Heart right ventricle (tissue), 16 donors: ENCODE data around the gene FTO. TPM values are rescaled to one million over a fixed set of nuclear protein-coding genes. Genes with fewer than 3 reads are reported as not detected.
"Not testable (repeated sequence)": the region's sequence is repeated elsewhere in the genome, so short reads cannot be mapped to it uniquely, and the experiment has no call there.

Source experiments
- ATAC-seq, 8 donors: fragments of 200-7000 bp; cut with Tn5 transposase; one replicate each; pipeline ENCODE4 v1.9.1; 2020; ENCODE audit warnings: mild to moderate bottlenecking in 8 of 8, moderate library complexity in 8 of 8, moderate number of reproducible peaks in 1 of 8
- DNase-seq, 2 donors: peaks; one replicate each; pipeline ENCODE4 v3.0.0-alpha.2; 2020
- H3K27ac ChIP-seq, 10 donors: fragments of 200-600 bp; sonication (generic) in 2 of 10; one replicate each; pipeline versions ENCODE4 v1.5.0 to v1.8.0; 2020 to 2022; ENCODE audit warnings: mild to moderate bottlenecking in 3 of 10
- H3K27me3 ChIP-seq, 7 donors: fragments of 200-600 bp; one replicate each; pipeline ENCODE4 v1.8.0; 2021 to 2022; ENCODE audit warnings: mild to moderate bottlenecking in 2 of 7
- H3K36me3 ChIP-seq, 9 donors: fragments of 200-600 bp; sonication (generic) in 1 of 9; one replicate each; pipeline versions ENCODE4 v1.5.0 to v1.8.0; 2020 to 2022; ENCODE audit warnings: mild to moderate bottlenecking in 2 of 9
- H3K4me1 ChIP-seq, 9 donors: fragments of 200-600 bp; sonication (generic) in 1 of 9; one replicate each; pipeline versions ENCODE4 v1.5.0 to v1.8.0; 2020 to 2022; ENCODE audit warnings: mild to moderate bottlenecking in 4 of 9
- H3K4me3 ChIP-seq, 10 donors: fragments of 200-600 bp; sonication (generic) in 2 of 10; one replicate each; pipeline versions ENCODE4 v1.5.0 to v1.8.0; 2020 to 2022; ENCODE audit warnings: mild to moderate bottlenecking in 7 of 10, moderate library complexity in 2 of 10
- H3K9me3 ChIP-seq, 11 donors: fragments of 200-600 bp in 10 of 11; sonication (generic) in 2 of 11; one replicate each; pipeline versions ENCODE4 v1.5.0 to v1.8.0; 2013 to 2022; ENCODE audit warnings: mild to moderate bottlenecking in 2 of 11, control low read depth in 1 of 11, moderate library complexity in 1 of 11
- WGBS, 2 donors: extraction: QIAGEN DNeasy Blood & Tissue Kit; methylation state at CpG; one replicate each; pipeline ENCODE4 v1.1.7; 2013; ENCODE audit warnings: inconsistent platforms in 1 of 2; 5-methylcytosine and 5-hydroxymethylcytosine counted together
- intact Hi-C, 10 donors: fragments of 100-400 bp; cut with DNase I; formaldehyde crosslinking; loops; one replicate each; pipeline versions ENCODE4 v1.11.1 to v1.14.2; 2022
- polyA plus RNA-seq, 2 donors: library from polyadenylated mRNA; stranded (reverse); fragments of 200-250 nt; gene quantifications; one replicate each; pipeline ENCODE4 v1.2.3, GENCODE V29; 2013
- total RNA-seq, 10 donors: library from RNA; stranded (reverse); fragmentation: NEBNext Ultra II Directional in 3 of 10; extraction: Animal tissue kit (Norgen Biotek cat#: 25700) in 3 of 10; gene quantifications; one replicate each; pipeline versions ENCODE4 v1.2.1 to v1.2.4, GENCODE V29; 2021 to 2023
- TF ChIP-seq, protein P1 (sequence below), 9 donors: fragments of 200-600 bp; sonication (generic) in 2 of 9; IDR thresholded peaks; one replicate each; pipeline versions ENCODE4 v1.5.0 to v1.8.0; 2021 to 2022; ENCODE audit warnings: antibody characterized with exemption in 9 of 9, mild to moderate bottlenecking in 5 of 9, moderate library complexity in 1 of 9
- donor health status: Arrhythmogenic right ventricular cardiomyopathy.
- donor health status: ischemic (EF 13 %, LVEDD 7.1; RV severe dilation, severe dysfunction).
- donor health status: healthy with polysubstance abuse.
- donor health status: DM: no; HTN: yes; CAD: no.
- donor health status: DM: no; HTN: no; CAD: no.
- donor health status: ischemic (EF 25% LVEDD 6.9; RV normal size, moderate dysfunction).
- donor health status: ischemic (EF 25% LVEDD 5.7; RV mildly dilated, moderate dysfunction).
- donor health status: healthy.
- donor health status: DM: yes; HTN: yes; CAD: no.
- donor health status: Ischemic cardiomyopathy.
- donor health status: ischemic (EF 35%, LVEDD 5.7; RV mildly dilated, moderate dysfunction).
- donor health status: nonischemic (EF 11% LVEDD 7.7; RV severe dilation, severe dysfunction).
- donor health status: DM: yes; HTN: yes; CAD: no.
- donor health status: PGD.
- donor health status: ischemic (EF 29% LVEDD 5.4; RV normal size, mild dysfunction).
- donor health status: nonischemic (EF 23%, LVEDD 6.1; RV moderate dilation, normal function).

The FTO gene
- total and polyA plus RNA-seq, 12 donors = 8.5 to 103 (median 90.0) TPM

DNA sequence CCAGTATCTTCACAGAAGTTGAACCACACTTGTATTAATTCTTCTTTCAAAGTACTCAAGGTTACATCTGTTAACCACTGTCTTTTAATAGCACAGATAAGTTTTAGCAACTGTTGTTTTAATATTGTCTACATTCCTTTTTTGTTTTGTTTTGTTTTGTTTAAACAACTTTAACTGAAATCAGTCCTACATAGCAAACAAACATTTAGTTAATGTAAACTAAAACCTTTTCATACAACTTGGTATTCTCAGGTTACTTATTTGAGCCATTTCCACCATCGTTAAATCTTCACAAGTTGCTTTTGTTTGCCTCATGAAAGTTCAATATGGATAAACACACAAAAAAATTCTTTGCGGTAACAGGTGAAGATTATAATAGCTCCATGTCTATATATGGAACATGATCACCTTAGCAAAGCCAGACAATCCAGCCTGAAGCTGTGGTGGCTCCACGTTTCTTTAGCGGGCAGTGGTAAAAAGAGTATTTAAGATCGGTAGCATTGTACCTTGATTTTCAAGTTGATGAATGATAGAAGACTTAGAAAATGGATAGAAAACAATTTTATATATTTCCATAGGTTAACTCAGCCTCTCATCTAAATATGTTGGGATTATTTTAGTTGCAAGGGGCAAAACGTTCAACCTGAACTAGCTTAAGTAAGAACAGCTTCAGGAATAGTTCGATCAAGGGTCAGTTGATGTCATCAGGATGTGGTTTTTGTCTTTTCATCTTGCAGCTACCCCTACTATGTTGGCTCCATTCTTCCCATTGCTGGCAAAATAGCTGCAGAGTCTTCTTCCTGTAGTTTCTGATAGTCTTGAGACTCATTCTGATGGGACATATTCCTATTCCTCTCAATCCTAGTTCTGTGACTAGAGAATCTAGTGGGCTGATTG, 182.8 kb downstream of the FTO start:
- Histone ChIP-seq H3K27me3 (no peaks in the 10 kb centered on the region), H3K4me3 (no peak overlapping the region), H3K27ac (no peak overlapping the region), H3K36me3 (peaks cover 0 to 70% (median 6%) of the 10 kb centered on the region in 9 donors), H3K4me1 (peaks cover 0 to 1% (median 0%) of the 10 kb centered on the region in 9 donors), H3K9me3 (no peaks in the 10 kb centered on the region)
- no peak for DNase-seq
- ATAC-seq = no peak
- 93 to 98% methylated on average over 7 of the region's 7 CpGs for WGBS, 2 donors
- intact Hi-C loops = no loop called here
- TF ChIP-seq, protein P1, sequence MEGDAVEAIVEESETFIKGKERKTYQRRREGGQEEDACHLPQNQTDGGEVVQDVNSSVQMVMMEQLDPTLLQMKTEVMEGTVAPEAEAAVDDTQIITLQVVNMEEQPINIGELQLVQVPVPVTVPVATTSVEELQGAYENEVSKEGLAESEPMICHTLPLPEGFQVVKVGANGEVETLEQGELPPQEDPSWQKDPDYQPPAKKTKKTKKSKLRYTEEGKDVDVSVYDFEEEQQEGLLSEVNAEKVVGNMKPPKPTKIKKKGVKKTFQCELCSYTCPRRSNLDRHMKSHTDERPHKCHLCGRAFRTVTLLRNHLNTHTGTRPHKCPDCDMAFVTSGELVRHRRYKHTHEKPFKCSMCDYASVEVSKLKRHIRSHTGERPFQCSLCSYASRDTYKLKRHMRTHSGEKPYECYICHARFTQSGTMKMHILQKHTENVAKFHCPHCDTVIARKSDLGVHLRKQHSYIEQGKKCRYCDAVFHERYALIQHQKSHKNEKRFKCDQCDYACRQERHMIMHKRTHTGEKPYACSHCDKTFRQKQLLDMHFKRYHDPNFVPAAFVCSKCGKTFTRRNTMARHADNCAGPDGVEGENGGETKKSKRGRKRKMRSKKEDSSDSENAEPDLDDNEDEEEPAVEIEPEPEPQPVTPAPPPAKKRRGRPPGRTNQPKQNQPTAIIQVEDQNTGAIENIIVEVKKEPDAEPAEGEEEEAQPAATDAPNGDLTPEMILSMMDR (IDR thresholded peaks at IDR 0.05) = no peak

DNA sequence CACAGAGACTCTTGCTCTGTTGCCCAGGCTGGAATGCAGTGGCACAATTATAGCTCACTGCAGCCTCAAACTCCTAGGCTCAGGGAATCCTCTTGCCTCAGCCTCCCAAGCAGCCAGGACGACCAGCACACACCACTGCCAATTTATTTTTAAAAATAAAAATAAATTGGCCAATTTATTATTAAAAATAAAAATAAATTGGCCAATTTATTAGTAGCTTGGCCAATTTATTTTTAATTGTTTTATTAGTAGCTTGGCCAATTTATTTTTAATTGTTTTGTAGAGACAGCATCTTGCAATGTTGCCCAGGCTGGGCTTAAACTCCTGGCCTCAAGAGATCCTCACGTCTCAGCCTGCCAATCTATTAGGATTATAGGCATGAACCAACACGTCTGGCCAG, 184.3 kb downstream of the FTO start:
- Histone ChIP-seq H3K4me3 (no peak overlapping the region), H3K9me3 (no peaks in the 10 kb centered on the region), H3K27me3 (no peaks in the 10 kb centered on the region), H3K36me3 (peaks cover 0 to 55% (median 6%) of the 10 kb centered on the region in 9 donors), H3K27ac (no peak overlapping the region), H3K4me1 (peaks cover 0 to 16% (median 12%) of the 10 kb centered on the region in 9 donors)
- WGBS, 2 donors = 83 to 92% methylated on average over 3 of the region's 3 CpGs
- TF ChIP-seq, protein P1 (IDR thresholded peaks at IDR 0.05) = no peak
- ATAC-seq (no peak), DNase-seq (no peak)
- intact Hi-C loops = no loop called here

DNA sequence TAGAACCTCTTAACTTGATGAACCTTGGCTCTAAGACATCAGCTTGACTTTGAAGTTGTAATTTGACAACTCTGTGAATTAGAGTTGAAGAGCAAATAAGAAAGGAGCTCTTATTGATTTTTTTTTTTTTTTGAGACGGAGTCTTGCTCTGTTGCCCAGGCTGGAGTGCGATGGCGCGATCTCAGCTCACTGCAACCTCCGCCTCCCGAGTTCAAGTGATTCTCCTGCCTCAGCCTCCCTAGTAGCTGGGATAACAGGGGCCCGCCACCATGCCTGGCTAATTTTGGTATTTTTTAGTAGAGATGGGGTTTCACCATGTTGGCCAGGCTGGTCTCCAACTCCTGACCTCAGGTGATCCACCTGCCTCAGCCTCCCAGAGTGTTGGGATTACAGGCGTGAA, 186.9 kb downstream of the FTO start:
- not testable (repeated sequence) for H3K27me3 ChIP-seq, DNase-seq, H3K27ac ChIP-seq, H3K9me3 ChIP-seq, H3K4me3 ChIP-seq, ATAC-seq
- intact Hi-C loops = loop anchor here in 5 of 10 donors (5.0 to 10.0 kb wide), 6 partner anchors 301 to 1034 kb away; partner anchors contain the start of gene IRX3 (in 2 of the 5)
- 96 to 100% methylated on average over 8 of the region's 8 CpGs for WGBS, 2 donors
- H3K4me1 ChIP-seq = peaks cover 4 to 37% (median 28%) of the 10 kb centered on the region in 9 donors
- peaks cover 0 to 43% (median 5%) of the 10 kb centered on the region in 9 donors for H3K36me3 ChIP-seq

DNA sequence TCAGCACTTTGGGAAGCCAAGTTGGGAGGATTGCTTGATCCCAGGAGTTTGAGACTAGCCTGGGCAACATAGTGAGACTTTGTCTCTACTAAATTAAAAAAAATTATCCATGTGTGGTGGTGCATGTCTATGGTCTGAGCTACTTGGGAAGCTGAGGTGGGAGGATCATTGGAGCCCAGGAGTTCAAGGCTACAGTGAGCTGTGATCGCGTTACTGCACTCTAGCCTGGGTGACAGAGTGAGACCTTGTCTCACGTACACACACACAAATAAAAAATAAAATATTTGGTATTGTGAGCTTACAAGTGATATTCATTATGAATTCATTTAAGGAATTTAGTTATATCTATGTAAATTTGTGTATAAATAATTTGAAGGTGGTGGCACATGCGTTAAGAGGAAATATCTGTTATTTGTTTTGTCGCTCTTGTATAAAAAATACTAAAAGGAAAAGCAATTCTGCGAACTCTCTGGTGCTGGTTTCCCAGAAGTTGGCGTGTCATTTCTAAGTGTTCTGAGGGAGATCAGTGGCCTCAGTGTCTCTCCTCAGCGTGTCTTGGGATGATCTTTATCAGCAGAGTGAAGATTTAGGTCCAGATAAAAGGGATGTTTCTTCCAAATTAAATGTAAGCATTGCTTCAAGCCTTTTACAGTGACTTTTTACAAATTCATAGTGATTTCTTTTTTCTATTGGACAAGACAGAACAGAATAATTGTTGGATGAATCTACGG, 187.6 kb downstream of the FTO start:
- Histone ChIP-seq H3K9me3 (no peaks in the 10 kb centered on the region), H3K36me3 (peaks cover 0 to 40% (median 5%) of the 10 kb centered on the region in 9 donors), H3K27me3 (no peaks in the 10 kb centered on the region), H3K4me3 (no peak overlapping the region), H3K4me1 (peaks cover 4 to 42% (median 31%) of the 10 kb centered on the region in 9 donors), H3K27ac (no peak overlapping the region)
- ATAC-seq (no peak), DNase-seq (no peak)
- intact Hi-C loops = loop anchor here in 5 of 10 donors (5.0 to 10.0 kb wide), 6 partner anchors 301 to 1033 kb away; partner anchors contain the start of gene IRX3 (in 2 of the 5)
- TF ChIP-seq, protein P1 (IDR thresholded peaks at IDR 0.05) = no peak
- WGBS, 2 donors = 77% methylated on average over 9 of the region's 9 CpGs
